Measurements from ENCODE around the gene TRIM36.

TRIM36 gene, protein sequence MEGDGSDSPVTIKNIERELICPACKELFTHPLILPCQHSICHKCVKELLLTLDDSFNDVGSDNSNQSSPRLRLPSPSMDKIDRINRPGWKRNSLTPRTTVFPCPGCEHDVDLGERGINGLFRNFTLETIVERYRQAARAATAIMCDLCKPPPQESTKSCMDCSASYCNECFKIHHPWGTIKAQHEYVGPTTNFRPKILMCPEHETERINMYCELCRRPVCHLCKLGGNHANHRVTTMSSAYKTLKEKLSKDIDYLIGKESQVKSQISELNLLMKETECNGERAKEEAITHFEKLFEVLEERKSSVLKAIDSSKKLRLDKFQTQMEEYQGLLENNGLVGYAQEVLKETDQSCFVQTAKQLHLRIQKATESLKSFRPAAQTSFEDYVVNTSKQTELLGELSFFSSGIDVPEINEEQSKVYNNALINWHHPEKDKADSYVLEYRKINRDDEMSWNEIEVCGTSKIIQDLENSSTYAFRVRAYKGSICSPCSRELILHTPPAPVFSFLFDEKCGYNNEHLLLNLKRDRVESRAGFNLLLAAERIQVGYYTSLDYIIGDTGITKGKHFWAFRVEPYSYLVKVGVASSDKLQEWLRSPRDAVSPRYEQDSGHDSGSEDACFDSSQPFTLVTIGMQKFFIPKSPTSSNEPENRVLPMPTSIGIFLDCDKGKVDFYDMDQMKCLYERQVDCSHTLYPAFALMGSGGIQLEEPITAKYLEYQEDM

DNA sequence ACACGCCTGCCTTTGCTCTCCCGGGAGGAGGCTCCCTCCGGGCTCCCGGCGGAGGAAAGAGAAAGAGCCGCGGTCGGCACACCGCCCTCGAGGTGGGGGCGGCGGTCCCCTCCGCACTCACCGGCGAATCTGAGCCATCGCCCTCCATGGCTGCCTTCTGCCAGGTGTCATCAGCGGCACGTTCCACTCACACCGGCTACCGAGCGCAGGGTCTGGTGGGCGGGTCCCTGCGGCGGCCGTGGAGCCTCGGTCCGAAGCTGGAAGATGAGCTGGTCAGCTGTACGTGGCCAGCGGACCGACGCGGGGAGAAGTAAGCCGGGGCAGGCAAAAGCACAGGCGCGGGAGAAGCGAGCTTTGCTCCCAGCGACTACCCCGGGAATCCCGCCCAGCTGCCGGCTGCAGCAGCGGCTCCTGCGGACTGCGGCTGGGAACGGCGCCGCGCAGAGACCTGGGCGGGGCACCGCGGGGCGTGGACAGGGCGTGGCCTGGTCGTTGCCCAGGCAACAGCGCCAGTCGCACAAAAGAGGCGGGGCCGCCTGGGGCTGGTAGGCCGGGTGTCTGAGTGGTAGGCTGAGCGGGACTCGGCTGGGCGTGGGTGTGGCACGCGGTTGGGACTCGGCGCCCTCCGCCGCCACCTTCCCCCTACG is at the start of gene TRIM36:
TSS of gene TRIM36 (minus strand) at position 422 of the 647 bp plus-strand sequence. CDS start at position 148, 274 bp downstream.
- DNase-seq = peak; percentile 91

GRCh38 chr5:115214541-115214940 is 44.8 kb upstream of the TRIM36 start:
- DNase-seq = no peak

DNA sequence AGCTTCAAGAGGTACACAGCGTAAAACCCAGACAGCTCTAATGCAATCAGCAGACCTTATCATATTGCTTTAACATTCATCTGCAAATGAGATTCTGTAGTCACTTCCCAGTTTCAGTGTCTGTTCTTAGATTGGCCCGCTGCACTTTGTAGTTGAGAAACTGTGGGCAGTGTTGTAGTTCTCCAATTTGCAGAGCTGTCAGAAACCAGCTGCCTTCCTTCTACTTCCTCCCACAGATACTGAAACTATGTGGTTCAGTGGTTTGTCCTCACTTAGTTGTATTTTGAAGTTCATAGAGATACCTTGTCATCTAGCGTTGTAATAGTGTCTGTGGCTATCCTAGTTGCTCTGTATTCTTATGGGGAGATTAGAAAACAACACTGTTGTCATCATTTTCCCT is 39.6 kb upstream of the TRIM36 start:
- DNase-seq = peak; percentile 68

DNA sequence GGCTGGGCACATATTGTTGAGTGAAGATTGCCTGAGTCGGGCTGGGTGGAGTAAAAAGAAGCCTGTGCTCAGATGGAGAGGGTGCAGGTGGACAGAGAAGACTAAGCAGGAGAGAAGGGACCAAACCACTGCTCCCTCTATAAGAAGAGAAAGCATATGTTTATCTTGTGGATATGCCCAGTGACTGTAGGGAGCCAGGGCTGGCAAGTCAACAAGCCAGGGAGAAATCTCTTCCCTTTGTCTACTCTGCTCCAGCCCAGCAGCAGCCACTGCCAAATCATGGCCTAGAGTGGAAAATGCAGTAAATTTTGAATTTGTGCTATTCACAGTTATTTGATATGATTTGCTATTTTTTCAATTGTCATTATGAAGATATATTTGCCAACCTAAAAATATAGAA is 33.2 kb upstream of the TRIM36 start:
- no peak for DNase-seq

- DNase-seq = no peak
Measured at GRCh38 chr5:115196161-115196560, 26.5 kb upstream of the TRIM36 start.

DNA sequence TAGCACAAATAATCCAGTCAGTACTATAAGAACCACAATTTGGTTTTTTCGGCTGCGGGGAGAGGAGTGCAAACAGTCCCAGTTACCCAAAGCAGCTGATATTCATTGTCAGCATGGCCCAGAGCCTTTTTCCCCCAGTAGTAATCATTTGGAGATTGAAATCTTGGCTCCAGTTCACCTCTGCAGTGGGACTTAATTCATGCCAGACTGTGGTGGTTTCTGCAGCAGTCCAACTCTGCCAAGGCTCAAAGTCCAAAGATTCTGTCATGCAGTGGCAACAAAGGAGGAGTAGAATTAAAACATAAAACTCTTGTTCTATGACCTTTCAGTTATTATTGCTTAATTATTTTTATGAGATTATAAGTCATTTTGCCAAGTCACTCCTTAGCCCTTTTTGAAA is 25.0 kb upstream of the TRIM36 start:
- no peak for DNase-seq

GRCh38 chr5:115193295-115193694 is 23.6 kb upstream of the TRIM36 start:
- no peak for DNase-seq

GRCh38 chr5:115192098-115192497 is 22.4 kb upstream of the TRIM36 start:
- DNase-seq = no peak

- DNase-seq = no peak
Measured at GRCh38 chr5:115191474-115192031, 21.8 kb upstream of the TRIM36 start.

- no peak for DNase-seq
Measured at GRCh38 chr5:115190388-115190787, 20.7 kb upstream of the TRIM36 start.

GRCh38 chr5:115189866-115190265 is 20.2 kb upstream of the TRIM36 start:
- DNase-seq = no peak

DNA sequence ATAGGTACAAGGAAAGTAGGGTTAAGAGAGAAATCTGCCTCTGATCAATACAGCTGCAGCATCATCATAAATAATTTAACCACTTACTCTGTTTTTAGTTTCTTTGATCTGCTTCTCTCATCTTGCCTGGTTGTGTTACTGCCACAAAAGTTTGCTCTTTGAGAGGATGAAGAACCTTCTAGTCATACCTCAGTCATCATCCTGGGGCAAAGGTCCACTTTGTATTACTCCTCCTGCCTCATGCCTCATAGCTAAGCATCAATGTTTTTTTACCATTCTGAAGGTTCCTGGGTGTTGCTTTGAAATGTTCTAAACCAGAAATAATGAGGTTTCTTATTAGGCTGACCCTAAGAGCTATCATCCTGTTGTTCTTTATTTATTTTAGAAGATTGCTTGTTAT is 17.1 kb upstream of the TRIM36 start:
- DNase-seq = no peak

DNA sequence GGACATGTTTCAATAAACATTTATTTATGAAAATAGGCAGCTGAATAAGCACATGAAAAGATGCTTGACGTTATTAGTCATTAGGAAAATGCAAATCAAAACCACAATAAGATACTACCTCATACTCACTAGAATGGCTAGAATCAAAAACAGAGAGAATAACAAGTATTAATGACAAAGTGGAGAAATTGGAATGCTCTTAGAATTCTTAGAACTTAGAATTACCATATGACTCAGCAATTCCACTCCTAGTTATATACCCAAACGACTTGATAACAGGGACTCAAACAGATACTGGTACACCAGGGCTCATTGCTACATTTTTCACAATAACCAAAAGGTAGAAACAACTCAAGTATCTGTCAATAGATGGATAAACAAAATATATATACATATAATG is 15.1 kb upstream of the TRIM36 start:
- DNase-seq = no peak

GRCh38 chr5:115181757-115182156 is 12.0 kb upstream of the TRIM36 start:
- DNase-seq = no peak

DNA sequence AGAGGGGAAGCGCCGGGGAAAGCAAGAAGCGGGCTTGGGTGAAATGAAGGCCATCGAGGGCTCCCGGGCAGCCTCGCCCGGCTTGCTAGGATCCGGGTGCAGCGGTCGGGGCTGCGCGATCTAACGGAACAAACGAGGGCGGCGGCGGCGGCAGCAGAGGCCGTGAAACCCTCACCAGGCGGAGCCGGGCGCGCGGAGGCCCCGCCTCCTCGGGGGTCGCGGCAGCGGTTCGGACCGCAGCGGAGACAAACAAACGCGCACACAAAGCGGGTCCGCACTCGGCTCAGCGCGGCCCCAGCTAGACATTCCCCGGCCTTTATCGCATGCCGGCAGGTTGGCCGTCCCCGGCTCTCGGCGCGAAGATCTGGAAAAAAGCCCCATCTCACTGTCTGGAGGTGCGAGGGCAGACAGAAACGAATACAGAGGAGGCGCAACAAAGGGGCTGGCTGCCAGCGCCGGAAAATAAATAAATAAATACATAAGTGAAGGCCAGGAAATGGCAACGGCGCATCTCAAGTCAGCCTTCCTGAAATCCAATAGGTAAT is 10.5 kb upstream of the TRIM36 start:
- DNase-seq = no peak

- DNase-seq = no peak
Measured at GRCh38 chr5:115179394-115180164, 9.9 kb upstream of the TRIM36 start.

DNA sequence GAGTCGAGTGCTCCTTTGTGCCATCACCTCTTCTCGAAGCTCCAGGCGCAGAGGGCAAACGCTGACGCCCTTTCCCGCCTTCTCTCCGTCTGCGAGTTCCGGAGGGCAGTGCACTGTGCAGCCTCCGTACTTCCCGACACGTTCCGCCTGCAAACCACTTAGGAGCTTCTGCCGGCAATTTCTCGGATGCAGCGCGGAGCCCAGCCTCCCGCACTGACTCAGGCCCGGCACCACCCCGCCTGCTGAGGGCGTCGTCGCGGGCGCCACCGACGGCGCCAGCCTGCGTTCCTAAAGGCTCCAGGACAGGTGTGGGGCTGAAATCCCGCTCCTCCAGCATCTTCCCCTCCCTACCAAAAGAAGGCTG is 9.3 kb upstream of the TRIM36 start:
- no peak for DNase-seq

GRCh38 chr5:115170929-115171510 is 1.3 kb upstream of the TRIM36 start:
- no peak for DNase-seq

- no peak for DNase-seq
Measured at GRCh38 chr5:115170134-115170928, 623 bp upstream of the TRIM36 start.

GRCh38 chr5:115168829-115169486 is 750 bp downstream of the TRIM36 start:
- no peak for DNase-seq
